Prostate gland (tissue), 2 donors: ENCODE measurements around the gene INSM1.

Source experiments
- POLR2A ChIP-seq: fragments of 450-650 bp; IDR thresholded peaks from one replicate; pipeline ENCODE4 v1.6.1; 2016; ENCODE audit warnings: antibody characterized with exemption, mild to moderate bottlenecking
- TF ChIP-seq, protein P1 (sequence below), 4 experiments: fragments of 200-600 bp in 2 of 4; fragments of 450-650 bp in 2 of 4; sonication (generic) in 2 of 4; IDR thresholded peaks; 1 replicate in 3 of 4; 2 replicates in 1 of 4; pipeline ENCODE4 v1.5.1; 2016 to 2019; ENCODE audit warnings: antibody characterized with exemption in 4 of 4, mild to moderate bottlenecking in 2 of 4, moderate library complexity in 2 of 4

DNA sequence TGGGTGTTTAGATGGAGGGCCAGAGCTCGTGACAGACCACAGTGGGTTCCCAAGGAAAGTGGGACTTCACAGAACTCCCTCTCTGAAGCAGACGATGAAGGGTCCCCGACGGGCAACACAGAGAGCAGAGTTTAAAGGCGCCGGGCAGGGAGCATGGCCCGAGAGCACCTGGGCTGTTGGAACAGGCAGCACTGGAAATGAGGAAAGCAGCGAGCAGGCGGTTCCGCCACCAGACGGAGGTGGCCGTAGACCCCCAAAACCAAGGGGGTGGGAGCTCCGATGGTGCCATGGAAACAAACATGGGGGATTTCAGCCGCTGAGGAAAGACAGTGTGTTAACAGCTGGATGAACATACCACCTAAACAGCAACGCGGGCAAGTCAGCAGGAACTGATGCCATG, 27.5 kb upstream of the INSM1 start:
- TF ChIP-seq, protein P1, sequence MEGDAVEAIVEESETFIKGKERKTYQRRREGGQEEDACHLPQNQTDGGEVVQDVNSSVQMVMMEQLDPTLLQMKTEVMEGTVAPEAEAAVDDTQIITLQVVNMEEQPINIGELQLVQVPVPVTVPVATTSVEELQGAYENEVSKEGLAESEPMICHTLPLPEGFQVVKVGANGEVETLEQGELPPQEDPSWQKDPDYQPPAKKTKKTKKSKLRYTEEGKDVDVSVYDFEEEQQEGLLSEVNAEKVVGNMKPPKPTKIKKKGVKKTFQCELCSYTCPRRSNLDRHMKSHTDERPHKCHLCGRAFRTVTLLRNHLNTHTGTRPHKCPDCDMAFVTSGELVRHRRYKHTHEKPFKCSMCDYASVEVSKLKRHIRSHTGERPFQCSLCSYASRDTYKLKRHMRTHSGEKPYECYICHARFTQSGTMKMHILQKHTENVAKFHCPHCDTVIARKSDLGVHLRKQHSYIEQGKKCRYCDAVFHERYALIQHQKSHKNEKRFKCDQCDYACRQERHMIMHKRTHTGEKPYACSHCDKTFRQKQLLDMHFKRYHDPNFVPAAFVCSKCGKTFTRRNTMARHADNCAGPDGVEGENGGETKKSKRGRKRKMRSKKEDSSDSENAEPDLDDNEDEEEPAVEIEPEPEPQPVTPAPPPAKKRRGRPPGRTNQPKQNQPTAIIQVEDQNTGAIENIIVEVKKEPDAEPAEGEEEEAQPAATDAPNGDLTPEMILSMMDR (IDR thresholded peaks at IDR 0.05), result no peak
- TF ChIP-seq POLR2A, result no peak
